ENCODE data around the gene PDIA4. TPM values are rescaled to one million over a fixed set of nuclear protein-coding genes. Genes with fewer than 3 reads are reported as not detected.
"Not testable (repeated sequence)": the region's sequence is repeated elsewhere in the genome, so short reads cannot be mapped to it uniquely, and the experiment has no call there.

PDIA4 gene
- total RNA-seq, 1 experiment from 2014 or later = 183 TPM

DNA sequence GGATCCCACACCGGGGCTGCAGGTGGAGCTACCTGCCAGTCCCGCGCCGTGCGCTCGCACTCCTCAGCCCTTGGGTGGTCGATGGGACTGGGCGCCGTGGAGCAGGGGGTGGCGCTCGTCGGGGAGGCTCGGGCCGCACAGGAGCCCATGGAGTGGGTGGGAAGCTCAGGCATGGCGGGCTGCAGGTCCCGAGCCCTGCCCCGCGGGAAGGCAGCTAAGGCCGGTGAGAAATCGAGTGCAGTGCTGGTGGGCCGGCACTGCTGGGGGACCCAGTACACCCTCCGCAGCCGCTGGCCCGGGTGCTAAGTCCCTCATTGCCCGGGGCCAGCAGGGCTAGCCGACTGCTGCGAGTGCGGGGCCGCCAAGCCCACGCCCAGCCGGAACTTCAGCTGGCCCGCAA lies 10.3 kb upstream of the PDIA4 start:
- not testable (repeated sequence) for DNase-seq (ENCODE audit: low read depth)

DNA sequence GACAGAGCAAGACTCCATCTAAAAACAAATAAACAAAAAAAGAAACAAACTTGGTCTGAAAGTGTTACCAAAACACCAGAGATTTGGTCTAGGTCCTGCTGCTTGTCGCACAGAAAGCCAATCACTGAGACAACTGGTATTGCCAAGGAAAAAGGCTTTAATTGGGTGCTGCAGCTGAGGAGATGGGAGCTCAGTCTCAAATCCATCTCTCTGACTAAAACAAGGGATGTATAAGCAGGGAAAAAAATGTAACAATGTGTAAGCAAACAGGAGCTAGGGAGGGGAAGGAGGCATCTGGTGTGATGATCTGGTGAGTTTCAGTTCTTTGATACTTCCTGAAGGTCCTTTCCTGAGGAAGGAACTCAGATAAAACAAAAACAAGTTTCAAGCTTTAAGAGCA lies 8.4 kb upstream of the PDIA4 start:
- DNase-seq (ENCODE audit: low read depth) = no peak

DNA sequence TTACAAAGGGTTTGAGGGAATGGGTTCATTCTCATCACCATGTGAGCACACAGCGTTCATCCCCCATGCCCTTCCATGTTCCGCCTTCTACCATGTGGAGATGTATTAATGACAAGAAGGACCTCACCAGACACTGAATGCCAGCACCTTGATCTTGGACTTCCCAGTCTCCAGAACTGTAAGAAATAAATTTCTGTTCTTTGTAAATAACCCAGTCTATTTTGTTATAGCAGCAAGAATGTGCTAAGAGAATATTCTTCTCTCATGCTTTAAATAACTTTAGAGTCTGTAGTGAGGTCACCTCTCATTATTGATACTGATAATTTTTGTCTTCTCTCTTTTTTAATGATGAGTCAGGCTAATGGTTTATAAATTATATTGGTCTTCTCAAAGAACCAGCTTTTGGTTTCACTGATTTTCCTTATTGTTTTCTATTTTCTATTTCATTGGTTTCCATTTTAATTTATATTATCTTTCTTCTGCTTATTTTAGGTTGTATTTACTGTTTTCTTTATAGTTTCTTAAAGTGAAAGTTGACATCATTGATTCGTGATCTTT lies 3.1 kb upstream of the PDIA4 start:
- DNase-seq (ENCODE audit: low read depth) = no peak

DNA sequence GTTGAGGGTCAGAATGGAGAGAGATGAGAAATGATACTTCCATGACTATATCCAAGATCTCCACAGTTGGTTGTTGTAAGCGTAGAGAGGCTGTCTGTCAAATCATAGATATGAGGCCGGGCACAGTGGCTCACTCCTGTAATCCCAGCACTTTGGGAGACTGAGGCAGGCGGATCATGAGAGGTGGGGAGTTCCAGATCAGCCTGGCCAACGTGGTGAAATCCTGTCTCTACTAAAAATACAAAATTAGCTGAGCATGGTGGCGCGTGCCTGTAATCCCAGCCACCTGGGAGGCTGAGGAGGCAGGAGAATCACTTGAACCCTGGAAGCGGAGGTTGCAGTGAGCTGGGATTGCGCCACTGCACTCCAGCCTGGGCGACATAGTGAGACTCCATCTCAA lies 2.1 kb upstream of the PDIA4 start:
- not testable (repeated sequence) for DNase-seq (ENCODE audit: low read depth)

DNA sequence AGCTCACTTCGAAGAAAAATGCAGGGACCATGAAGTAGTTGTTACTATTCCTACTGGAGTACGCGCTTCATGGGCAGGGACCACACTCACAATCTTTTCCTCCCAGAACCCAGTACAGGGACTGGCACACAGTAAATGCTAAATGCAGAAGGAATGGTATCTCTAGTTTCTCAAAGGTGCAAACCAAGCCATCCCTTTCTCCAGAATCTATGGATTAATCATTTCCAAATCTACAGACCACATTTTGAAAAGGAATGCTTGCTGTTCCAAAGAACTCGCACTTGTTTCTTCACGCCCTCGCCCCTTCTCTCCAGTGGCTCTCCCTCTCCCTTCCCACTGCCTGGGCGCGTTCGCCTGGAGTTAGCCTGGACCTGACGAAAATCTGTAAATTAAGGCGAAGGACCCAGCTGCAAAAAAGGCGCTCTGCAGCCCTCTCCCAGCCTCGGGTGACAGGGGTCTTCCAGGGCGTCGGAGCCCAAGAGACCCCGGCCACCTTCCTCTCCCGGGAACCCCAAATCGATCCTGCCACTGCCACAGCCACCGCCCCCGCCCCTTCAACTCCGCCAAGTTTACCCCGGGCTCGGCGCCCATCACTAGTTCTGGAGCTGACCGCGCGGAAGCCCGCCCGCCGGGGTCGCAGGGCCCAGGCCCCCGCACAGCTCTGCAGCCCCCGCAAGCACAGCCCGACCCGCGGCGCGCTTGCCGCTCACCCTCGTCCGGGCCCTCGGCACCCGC lies 527 bp downstream of the PDIA4 start:
- no peak for DNase-seq (ENCODE audit: low read depth)

DNA sequence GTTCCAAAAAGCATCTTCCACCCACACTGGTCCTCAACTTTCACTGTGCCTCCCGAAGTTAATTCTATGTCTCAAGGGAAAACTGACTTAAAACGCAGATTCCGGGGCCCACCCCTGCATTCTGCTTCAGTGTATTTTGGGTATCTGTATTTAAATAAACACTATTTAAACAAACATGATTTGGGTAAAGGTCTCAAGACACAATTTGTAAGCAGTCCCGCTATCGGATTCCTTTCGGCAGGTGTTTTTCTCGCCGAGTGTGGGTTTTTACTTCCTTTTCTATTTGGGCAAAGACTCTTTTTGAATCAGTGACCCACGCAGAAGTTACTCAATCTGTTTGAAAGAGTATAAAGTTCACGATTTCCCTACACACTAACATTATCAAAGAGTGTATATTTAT lies 1.2 kb downstream of the PDIA4 start:
- DNase-seq (ENCODE audit: low read depth) = no peak

DNA sequence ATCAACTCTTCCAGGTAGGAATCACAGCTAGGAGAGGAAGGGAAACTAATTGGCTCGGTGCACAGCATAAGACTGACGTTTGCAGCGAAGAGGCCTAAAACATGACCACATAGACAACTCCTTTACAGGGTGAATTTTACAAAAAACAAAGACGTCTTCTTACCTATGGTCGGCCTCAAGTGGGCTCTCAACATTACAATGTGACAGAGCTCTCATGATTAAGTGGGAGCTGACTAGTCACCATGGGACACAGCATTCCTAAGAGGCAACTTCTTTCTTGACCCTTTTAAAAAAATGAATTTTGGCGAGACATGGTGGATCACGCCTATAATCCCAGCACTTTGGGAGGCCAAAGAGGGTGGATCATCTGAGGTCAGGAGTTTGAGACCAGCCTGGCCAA lies 4.6 kb downstream of the PDIA4 start:
- DNase-seq (ENCODE audit: low read depth) = no peak

DNA sequence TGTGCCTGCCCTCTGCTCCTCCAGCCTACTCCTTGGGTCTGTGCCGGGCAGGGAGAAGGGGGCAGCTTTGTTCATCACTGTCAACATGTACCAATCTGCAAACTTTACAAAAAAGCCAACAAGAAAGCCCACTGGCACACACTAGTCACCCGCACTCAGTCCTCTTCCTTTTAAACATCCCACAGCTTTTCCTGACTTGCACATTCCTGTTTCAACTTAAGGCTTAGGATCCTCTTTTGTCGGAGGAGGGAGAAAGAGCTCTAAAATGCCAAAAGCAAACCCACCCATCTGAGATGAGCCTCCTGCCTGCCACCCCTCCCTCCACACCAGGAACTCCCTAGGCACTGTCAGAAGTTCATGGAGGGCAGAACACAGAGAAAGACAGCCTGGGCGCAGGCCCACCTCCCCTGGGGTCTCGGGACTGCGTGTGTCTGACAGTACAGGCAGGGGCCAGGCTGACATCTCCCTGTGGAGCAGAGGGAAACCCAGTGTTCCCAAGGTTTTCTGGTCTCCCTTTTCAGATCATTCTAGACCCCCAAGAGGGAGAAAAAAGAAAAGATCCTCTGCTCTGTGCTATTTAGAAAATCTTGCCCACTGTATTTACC lies 5.4 kb downstream of the PDIA4 start:
- no peak for DNase-seq (ENCODE audit: low read depth)

DNA sequence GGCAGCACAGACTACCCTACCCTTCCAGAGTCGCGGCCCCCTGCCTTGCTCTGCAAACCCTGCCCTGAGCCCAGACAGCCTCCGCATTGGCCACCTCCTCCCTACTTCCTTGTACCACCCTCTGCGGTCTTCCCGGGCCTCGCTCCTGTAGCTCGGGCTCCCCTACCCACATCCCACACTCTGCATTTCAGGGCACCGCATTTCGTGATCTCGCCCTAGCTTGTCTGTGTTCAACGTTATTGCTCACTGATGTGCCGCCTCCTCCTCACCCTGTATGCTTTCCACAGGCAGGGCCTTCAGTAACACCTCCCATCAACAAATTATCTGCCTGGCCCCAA lies 6.6 kb downstream of the PDIA4 start:
- no peak for DNase-seq (ENCODE audit: low read depth)

DNA sequence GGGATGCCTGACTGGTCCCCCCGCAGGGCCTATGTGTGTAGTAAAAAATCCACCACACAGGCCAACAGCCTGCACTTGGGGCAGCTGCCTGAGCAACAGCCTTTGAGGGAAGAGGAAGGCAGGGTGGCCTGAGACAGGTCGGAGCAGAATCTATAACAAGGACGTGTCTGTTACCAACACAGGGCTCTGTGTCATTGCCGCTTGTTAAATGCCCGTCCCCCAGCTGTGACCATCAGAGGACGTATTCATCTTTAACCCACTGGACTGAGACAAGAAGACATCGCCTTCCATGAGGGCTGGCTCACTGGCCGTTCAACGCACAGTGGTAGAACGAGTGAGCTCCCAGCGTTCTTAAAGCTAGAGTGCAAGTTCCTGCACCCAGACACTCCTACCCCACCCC lies 7.8 kb downstream of the PDIA4 start:
- no peak for DNase-seq (ENCODE audit: low read depth)

DNA sequence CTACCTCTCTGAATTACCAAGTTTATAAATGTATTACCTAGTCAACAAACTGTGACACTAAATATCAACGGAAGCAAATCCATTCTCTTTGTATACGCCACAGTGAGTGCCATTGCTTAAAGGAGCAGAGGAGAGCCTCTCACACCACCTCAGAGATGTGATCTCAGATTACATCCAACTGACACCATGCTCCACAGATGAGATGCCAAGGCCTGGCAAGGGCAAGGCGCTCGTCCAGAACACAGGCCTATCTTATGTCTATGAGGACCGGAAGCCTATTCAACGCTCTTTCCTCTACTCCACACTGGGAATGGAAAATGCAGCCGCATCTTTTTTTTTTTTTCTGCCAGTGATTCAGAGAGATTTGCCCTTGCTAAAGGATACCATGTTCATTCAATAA lies 11.4 kb downstream of the PDIA4 start:
- DNase-seq (ENCODE audit: low read depth) = no peak

DNA sequence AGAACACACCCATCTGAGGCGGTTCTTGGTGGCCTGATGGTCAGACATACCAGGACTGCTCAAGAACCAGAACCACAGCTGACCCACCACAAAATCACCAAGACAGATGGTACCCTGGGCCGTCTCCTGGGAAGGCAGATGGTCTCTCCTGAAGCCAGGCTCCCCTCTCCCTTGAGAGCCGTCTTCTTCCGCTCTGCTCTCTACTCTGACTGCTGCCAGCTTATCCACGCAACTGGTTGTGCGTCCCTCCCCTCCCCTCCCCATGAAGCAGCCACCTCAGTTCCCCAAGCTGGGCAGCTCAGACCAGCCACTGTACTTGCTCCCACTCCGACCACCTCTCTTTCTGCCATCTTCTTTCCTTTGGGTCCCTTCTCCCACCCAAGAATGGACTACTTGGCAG lies 14.0 kb downstream of the PDIA4 start:
- DNase-seq (ENCODE audit: low read depth) = no peak

DNA sequence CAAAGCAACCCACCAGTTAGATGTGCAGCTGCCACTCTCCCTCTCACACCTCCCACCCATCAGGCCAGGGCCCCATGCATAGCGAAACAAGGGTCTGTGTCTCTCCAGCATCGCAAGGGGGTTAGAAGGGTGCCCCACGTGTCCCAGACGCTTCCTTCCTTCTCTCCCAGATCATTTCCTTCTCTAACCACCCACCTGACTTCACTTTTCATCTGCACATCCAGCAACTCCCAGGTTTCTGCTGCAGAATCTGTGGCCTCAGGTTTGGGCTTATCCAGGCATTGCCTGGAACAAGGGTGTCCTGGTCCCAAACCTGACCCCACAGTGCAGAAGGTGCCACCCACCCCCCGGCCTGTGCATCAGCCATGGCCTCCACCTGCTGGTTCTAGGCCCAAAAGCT lies 14.4 kb downstream of the PDIA4 start:
- DNase-seq (ENCODE audit: low read depth) = no peak

DNA sequence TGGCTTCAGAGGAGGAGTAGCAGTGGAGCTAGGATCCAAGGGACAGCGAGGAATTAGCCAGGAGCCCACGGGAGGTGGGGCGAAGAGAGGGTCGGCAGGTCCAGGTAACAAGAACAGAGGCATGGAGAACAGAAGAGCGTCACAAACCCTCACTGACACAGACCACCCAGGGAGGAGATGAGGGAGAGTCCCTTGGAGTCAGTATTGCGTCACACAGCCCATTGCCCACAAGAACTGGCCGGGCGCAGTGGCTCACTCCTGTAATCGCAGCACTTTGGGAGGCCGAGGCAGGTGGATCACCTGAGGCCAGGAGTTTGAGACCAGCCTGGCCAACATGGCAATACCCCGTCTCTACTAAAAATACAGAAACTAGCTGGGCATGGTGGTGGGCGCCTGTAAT lies 15.6 kb downstream of the PDIA4 start:
- not testable (repeated sequence) for DNase-seq (ENCODE audit: low read depth)

DNA sequence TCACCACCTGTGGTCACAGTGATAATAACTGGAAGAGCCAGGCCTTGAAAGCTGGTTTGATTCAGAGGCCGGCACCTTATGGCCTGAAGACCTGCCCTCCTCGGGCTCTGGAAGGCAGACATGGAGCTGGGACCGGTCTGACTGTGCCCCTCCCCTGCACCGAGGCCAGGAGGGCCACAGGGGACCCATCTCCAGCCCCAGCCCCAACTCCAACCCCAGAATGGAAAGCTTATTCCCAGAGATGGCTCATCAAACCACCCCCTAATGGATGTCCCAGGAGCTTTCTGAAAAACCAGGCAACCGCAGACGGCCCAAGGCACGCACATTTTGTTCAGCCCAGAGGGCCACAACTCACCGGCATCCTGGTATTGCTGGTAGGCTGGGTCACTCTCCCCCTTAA lies 16.8 kb downstream of the PDIA4 start:
- DNase-seq (ENCODE audit: low read depth) = no peak

DNA sequence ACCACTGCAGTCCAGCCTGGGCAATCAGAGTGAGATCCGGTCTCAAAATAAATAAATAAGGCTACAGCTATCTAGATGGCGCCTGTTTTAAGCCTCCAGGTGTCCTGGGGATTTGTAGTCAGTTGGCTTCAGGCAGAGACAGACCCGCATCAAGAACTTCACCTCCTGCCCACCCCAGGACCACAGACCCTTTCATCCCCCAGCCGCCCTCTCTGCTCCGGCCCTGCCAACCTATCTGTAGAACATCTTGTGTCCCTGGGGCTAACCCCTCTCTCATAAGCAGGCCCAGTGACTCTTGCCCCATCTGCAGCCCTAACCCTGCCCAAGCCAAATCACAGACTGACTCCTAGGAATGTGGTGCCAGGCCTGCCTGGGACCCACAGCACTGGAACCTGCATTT lies 17.9 kb downstream of the PDIA4 start:
- DNase-seq (ENCODE audit: low read depth) = no peak

DNA sequence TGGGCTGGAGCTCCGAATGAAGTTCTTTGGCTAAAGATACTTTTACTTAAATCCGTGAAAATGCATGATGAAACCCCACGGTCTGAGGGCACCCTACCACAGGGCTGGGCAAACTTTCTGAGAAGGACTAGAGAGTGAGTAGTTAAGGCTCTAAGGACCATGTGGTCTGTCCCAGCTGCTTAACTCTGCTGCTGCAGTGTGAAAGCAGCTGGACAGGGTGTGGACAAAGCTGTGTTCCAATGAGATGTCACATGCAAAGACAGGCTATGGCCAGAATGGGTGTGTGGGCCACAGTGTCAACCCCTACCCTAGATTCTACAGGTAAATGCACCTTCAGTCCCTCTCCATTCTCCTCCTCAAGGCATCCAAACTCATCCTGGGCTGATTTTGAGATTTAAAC lies 18.8 kb downstream of the PDIA4 start:
- no peak for DNase-seq (ENCODE audit: low read depth)

DNA sequence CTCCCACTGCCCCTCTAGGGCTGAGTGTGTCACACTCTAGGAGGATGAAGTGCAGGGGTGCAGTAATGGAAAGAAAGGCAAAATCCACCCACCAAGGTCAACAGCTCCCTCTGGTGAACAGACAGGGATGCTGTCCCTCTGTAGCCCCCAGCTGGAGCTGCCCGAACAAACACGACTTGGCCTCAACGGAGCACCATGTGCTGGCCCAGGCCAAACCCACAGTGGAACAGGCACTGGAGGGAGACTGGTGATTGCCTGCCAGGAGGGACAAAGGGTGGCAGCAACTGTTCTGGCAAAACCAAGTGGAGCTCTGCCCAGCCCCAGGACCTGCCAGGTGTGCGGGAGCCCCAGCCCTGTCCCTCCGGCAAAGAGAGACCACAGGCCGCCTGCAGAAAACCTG lies 20.7 kb downstream of the PDIA4 start:
- no peak for DNase-seq (ENCODE audit: low read depth)

DNA sequence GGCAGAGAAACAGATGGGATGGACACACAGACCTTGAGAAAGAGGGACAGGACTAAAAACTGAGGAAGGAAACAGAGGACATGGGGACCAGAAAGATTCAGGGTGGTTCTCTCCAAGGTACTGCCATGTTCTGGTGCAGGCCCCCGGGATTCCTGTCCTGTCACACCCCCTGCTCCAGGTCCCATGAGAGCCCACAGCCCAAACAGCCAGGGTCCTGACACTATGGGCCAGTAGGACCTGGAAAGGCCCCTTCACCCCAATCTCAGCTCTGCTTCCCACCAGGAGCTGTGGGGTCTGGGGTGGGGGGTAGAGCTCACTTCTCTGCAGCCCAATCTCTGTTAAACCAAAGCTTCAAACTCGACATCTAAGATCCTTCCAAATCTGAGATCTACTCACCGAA lies 21.2 kb downstream of the PDIA4 start:
- DNase-seq (ENCODE audit: low read depth) = no peak

DNA sequence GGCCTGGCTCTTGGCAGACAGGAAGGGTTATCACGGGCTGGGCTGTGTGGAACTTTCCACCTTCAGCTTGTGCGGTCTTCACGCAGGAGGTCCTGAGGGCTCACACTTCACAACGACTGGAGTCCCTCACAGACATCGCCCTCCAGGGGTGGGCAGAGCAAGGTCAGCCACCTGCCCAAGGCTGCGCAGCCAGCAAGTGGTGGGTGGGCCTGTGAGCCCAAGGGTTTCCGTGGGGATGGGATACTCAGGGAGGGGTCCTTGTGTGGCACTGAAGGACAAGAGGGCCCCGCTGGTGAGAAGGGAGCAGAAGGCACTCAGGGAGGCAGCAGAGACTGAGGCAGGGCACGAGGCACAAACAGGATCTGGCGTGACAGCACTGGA lies 22.0 kb downstream of the PDIA4 start:
- DNase-seq (ENCODE audit: low read depth) = no peak

DNA sequence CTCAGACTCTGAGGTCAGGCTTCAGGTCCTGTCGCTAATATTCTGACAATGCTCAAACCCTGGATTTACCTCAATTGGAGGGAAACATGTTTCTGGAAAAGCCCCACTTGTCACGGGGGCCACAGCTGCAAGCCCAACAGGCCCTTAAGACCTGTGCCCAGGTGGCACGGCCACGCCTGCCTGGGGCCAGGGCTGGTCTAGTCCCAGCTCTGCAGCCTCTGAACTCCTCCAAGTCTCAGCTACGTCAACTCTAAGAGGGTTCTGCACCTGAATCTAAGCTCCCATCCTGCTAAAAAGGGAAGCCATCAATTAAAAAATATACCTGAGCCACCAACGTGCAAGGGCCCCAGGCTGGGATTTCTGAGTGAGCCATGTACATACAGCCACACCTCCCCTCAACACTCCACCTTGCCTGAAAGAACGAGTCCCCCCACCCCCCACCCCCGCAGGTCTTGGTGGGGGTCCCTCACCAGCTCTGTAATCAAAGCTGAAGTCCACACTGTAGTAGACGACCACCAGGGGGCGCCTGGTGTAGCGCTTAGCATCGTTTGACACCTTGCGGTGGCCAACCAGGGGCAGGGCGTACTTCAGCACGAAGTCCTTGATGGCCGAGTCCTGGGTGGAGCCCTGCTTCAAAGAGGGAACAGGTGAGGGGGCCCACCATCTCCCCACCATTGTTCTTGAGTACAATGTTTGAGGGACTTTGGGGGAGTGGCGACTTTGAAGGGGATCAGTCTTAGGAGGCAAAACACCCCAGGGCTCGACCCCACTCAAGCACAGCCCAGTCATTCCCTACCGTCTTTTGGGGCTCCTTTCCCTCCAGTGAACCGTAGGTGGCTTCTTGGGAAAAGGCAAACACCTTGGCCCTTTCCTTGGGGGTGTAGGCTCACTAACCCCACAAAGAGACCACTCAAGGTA lies 22.6 kb downstream of the PDIA4 start:
- no peak for DNase-seq (ENCODE audit: low read depth)
